Neural cell (in vitro differentiated cells): ENCODE results near the gene NLRC5. TPM values are rescaled to one million over a fixed set of nuclear protein-coding genes. Genes with fewer than 3 reads are reported as not detected.

Experiments used
- H2AFZ ChIP-seq: fragments of 200-600, 300-800 bp; sonication (generic), shearing (Covaris generic); 2 replicates; pipeline ENCODE4 v1.6.0; 2014; ENCODE audit warnings: low read depth, mild to moderate bottlenecking, antibody characterized with exemption, low read length, moderate library complexity
- H3F3A ChIP-seq: fragments of 200-600 bp; shearing (Covaris generic); 2 replicates; pipeline ENCODE4 v1.6.1; 2016; ENCODE audit warnings: mild to moderate bottlenecking, moderate library complexity, mixed read lengths, antibody characterized with exemption, low read length; ENCODE audit not compliant: insufficient read depth, poor library complexity, severe bottlenecking
- H3K27ac ChIP-seq: fragments of 200-600, 300-800 bp; sonication (generic), shearing (Covaris generic); 2 replicates; pipeline ENCODE4 v1.5.1; 2014; ENCODE audit warnings: mild to moderate bottlenecking, low read length, moderate library complexity
- H3K27me3 ChIP-seq: fragments of 300-800, 200-600 bp; sonication (generic), shearing (Covaris generic); 2 replicates; pipeline ENCODE4 v1.6.0; 2014; ENCODE audit warnings: mild to moderate bottlenecking, low read depth, low read length, moderate library complexity; ENCODE audit not compliant: insufficient read depth
- H3K36me3 ChIP-seq: fragments of 300-800, 200-600 bp; sonication (generic), shearing (Covaris generic); 2 replicates; pipeline ENCODE4 v1.5.1; 2014; ENCODE audit warnings: mild to moderate bottlenecking, antibody characterized with exemption, low read length, moderate library complexity; ENCODE audit not compliant: insufficient read depth
- H3K4me2 ChIP-seq: fragments of 300-800, 200-600 bp; sonication (generic), shearing (Covaris generic); 2 replicates; pipeline ENCODE4 v1.6.0; 2014; ENCODE audit warnings: mild to moderate bottlenecking, low read length
- H3K4me3 ChIP-seq: fragments of 300-800, 200-600 bp; sonication (generic), shearing (Covaris generic); 2 replicates; pipeline ENCODE4 v1.5.1; 2014; ENCODE audit warnings: mild to moderate bottlenecking, low read length, moderate library complexity
- H3K79me2 ChIP-seq: fragments of 200-600 bp; shearing (Covaris generic); replicated peaks from 2 replicates; pipeline ENCODE4 v1.6.0; 2014; ENCODE audit warnings: mild to moderate bottlenecking, low read length, moderate library complexity; ENCODE audit not compliant: insufficient read depth
- H3K9ac ChIP-seq: fragments of 300-800, 200-600 bp; sonication (generic), shearing (Covaris generic); 2 replicates; pipeline ENCODE4 v1.6.1; 2016; ENCODE audit warnings: mild to moderate bottlenecking, low read length, mixed read lengths
- H3K9me2 ChIP-seq: fragments of 200-600 bp; shearing (Covaris generic); 2 replicates; pipeline ENCODE4 v1.6.1; 2016; ENCODE audit warnings: mild to moderate bottlenecking, low read length, mixed read lengths; ENCODE audit not compliant: insufficient read depth
- H3K9me3 ChIP-seq: fragments of 200-600, 300-800 bp; sonication (generic), shearing (Covaris generic); 2 replicates; pipeline ENCODE4 v1.6.1; 2016; ENCODE audit warnings: mild to moderate bottlenecking, mixed run types, low read length, moderate library complexity, mixed read lengths
- H4K20me1 ChIP-seq: fragments of 200-600 bp; shearing (Covaris generic); 2 replicates; pipeline ENCODE4 v1.6.1; 2016; ENCODE audit warnings: mild to moderate bottlenecking, mixed run types; ENCODE audit not compliant: insufficient read depth
- EP300 ChIP-seq: fragments of 450-650 bp; conservative IDR thresholded peaks from 2 replicates; pipeline ENCODE4 v1.6.1; 2014; ENCODE audit warnings: antibody characterized with exemption, mild to moderate bottlenecking, moderate library complexity; ENCODE audit not compliant: poor library complexity, severe bottlenecking
- EZH2 ChIP-seq: fragments of 200-600, 300-800 bp; shearing (Covaris generic), sonication (generic); IDR thresholded peaks from 2 replicates; pipeline ENCODE4 v1.6.1; 2014; ENCODE audit warnings: antibody characterized with exemption, low read length, borderline replicate concordance, mild to moderate bottlenecking; ENCODE audit not compliant: insufficient read depth, poor library complexity, severe bottlenecking
- MXI1 ChIP-seq: fragments of 450-650 bp; conservative IDR thresholded peaks from 2 replicates; pipeline ENCODE4 v1.6.1; 2014; ENCODE audit warnings: antibody characterized with exemption, mild to moderate bottlenecking; ENCODE audit not compliant: poor library complexity, severe bottlenecking
- POLR2AphosphoS5 ChIP-seq: IDR thresholded peaks from 2 replicates; pipeline ENCODE4 v1.6.1; 2012
- RAD21 ChIP-seq: fragments of 450-650 bp; conservative IDR thresholded peaks from 2 replicates; pipeline ENCODE4 v1.6.1; 2014; ENCODE audit warnings: antibody characterized with exemption, mild to moderate bottlenecking, moderate library complexity
- SMC3 ChIP-seq: fragments of 450-650 bp; conservative IDR thresholded peaks from 2 replicates; pipeline ENCODE4 v1.6.1; 2014; ENCODE audit warnings: antibody characterized with exemption, mild to moderate bottlenecking, moderate library complexity; ENCODE audit not compliant: poor library complexity
- TAF1 ChIP-seq: IDR thresholded peaks from 2 replicates; pipeline ENCODE4 v1.6.1; 2012; ENCODE audit warnings: low read depth
- polyA plus RNA-seq: library from polyadenylated mRNA; depleted of rRNA; stranded (reverse); fragments of >200 nt; gene quantifications from 2 replicates; pipeline ENCODE4 v1.2.3, GENCODE V29; 2014
- TF ChIP-seq, protein P1 (sequence below): fragments of 450-650 bp; IDR thresholded peaks from 2 replicates; pipeline ENCODE4 v1.5.1; 2014; ENCODE audit warnings: antibody characterized with exemption, mild to moderate bottlenecking, moderate library complexity; ENCODE audit not compliant: poor library complexity, severe bottlenecking
- TF ChIP-seq, protein P2 (sequence below): IDR thresholded peaks from 2 replicates; pipeline ENCODE4 v1.6.1; 2012; ENCODE audit warnings: borderline replicate concordance

The NLRC5 gene
- polyA plus RNA-seq, 1 donor from 2014 or later: not detected

DNA sequence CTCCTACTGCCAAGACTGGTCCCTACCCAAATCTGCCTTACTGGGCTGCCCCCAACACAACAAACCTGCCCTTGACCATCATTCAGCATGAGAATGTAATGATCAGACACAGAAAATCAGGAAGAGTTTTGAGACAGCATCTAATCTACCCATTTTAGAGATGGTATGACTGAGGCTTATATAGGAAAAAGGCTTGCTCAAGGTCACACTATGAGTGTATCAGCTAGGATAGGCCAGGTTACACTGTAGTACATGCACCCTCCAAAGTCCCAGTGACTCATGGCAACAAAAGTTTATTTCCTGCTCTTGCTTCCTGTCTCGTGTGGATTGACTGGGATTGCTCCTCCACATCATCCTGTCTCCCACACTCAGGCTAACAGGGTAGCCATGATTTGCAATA, 27.9 kb downstream of the NLRC5 start:
- Histone ChIP-seq H2AFZ (no peak overlapping the region), H3F3A (no peaks in the 10 kb centered on the region), H3K27me3 (no peaks in the 10 kb centered on the region), H3K4me2 (no peak overlapping the region), H3K79me2 (no peaks in the 10 kb centered on the region), H3K36me3 (no peaks in the 10 kb centered on the region), H3K9me3 (no peaks in the 10 kb centered on the region), H4K20me1 (no peaks in the 10 kb centered on the region), H3K9me2 (no peaks in the 10 kb centered on the region), H3K9ac (no peak overlapping the region), H3K4me3 (no peak overlapping the region), H3K27ac (no peak overlapping the region)
- TF ChIP-seq, protein P1, sequence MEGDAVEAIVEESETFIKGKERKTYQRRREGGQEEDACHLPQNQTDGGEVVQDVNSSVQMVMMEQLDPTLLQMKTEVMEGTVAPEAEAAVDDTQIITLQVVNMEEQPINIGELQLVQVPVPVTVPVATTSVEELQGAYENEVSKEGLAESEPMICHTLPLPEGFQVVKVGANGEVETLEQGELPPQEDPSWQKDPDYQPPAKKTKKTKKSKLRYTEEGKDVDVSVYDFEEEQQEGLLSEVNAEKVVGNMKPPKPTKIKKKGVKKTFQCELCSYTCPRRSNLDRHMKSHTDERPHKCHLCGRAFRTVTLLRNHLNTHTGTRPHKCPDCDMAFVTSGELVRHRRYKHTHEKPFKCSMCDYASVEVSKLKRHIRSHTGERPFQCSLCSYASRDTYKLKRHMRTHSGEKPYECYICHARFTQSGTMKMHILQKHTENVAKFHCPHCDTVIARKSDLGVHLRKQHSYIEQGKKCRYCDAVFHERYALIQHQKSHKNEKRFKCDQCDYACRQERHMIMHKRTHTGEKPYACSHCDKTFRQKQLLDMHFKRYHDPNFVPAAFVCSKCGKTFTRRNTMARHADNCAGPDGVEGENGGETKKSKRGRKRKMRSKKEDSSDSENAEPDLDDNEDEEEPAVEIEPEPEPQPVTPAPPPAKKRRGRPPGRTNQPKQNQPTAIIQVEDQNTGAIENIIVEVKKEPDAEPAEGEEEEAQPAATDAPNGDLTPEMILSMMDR: no peak
- TF ChIP-seq TAF1: no peak
- no peak for TF ChIP-seq EP300
- TF ChIP-seq RAD21: no peak
- no peak for TF ChIP-seq SMC3
- TF ChIP-seq POLR2AphosphoS5: no peak
- no peak for TF ChIP-seq EZH2
- TF ChIP-seq MXI1: no peak
- TF ChIP-seq, protein P2, sequence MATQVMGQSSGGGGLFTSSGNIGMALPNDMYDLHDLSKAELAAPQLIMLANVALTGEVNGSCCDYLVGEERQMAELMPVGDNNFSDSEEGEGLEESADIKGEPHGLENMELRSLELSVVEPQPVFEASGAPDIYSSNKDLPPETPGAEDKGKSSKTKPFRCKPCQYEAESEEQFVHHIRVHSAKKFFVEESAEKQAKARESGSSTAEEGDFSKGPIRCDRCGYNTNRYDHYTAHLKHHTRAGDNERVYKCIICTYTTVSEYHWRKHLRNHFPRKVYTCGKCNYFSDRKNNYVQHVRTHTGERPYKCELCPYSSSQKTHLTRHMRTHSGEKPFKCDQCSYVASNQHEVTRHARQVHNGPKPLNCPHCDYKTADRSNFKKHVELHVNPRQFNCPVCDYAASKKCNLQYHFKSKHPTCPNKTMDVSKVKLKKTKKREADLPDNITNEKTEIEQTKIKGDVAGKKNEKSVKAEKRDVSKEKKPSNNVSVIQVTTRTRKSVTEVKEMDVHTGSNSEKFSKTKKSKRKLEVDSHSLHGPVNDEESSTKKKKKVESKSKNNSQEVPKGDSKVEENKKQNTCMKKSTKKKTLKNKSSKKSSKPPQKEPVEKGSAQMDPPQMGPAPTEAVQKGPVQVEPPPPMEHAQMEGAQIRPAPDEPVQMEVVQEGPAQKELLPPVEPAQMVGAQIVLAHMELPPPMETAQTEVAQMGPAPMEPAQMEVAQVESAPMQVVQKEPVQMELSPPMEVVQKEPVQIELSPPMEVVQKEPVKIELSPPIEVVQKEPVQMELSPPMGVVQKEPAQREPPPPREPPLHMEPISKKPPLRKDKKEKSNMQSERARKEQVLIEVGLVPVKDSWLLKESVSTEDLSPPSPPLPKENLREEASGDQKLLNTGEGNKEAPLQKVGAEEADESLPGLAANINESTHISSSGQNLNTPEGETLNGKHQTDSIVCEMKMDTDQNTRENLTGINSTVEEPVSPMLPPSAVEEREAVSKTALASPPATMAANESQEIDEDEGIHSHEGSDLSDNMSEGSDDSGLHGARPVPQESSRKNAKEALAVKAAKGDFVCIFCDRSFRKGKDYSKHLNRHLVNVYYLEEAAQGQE: no peak

DNA sequence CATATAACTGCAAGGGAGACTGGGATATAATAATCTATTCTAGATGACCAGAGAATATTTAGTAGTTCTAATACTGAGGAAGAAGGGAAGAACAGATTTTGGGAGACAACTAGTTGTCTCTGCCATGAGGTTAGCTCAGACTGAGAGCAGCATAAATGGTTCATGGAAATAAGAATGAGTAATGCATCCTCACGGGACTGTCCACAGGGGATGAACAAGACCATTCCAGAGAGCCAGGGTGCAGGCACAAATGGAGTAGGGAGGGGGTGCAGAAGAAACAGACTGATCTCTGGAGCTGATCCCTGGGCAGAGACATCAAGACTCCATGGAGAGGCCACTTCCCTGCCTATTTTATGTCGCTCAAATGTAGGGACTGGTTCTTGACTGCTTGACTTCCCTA, 30.4 kb downstream of the NLRC5 start:
- Histone ChIP-seq H2AFZ (no peak overlapping the region), H4K20me1 (no peaks in the 10 kb centered on the region), H3F3A (no peaks in the 10 kb centered on the region), H3K27me3 (no peaks in the 10 kb centered on the region), H3K79me2 (no peaks in the 10 kb centered on the region), H3K27ac (no peak overlapping the region), H3K4me3 (no peak overlapping the region), H3K9ac (no peak overlapping the region), H3K9me3 (no peaks in the 10 kb centered on the region), H3K36me3 (no peaks in the 10 kb centered on the region), H3K4me2 (no peak overlapping the region), H3K9me2 (no peaks in the 10 kb centered on the region)
- TF ChIP-seq EZH2 (no peak), SMC3 (no peak), EP300 (no peak), RAD21 (no peak), MXI1 (no peak), TAF1 (no peak), POLR2AphosphoS5 (no peak)
- TF ChIP-seq, protein P1: no peak
- TF ChIP-seq, protein P2: no peak
